ENCODE results near the gene ZPR1.

ZPR1 gene

DNA sequence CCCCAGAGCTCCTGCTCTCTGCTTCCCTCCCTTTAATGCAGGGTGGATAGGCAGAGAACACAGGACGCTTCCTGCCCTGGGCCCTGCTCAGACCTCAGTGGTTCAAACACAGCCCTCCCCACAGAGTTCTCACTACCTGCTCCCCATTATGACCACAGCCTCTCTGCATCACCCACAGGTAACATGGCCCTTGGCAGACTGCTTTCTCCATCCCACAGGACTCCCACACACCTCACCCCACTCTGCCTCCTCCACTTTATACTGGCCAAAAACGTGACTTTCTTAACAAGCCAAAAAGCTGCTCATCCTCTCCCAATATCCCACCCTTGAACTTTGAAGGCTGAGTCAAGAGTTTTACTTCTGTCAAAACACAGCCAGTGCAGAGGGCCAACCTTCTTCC is 48.8 kb downstream of the ZPR1 start:
- no peak for DNase-seq (ENCODE audit: low read depth, low spot score)
- ChIA-PET POLR2A (no interaction called here), CTCF (interaction anchor here (1.0 to 2.5 kb wide), 2 partner anchors 11 to 367 kb away, joined by 4 to 14 read pairs; no protein-coding TSS in a partner anchor)
- H3K4me3 ChIP-seq (ENCODE audit: low read depth, low read length): no peak overlapping the region
- TF ChIP-seq, protein P1, sequence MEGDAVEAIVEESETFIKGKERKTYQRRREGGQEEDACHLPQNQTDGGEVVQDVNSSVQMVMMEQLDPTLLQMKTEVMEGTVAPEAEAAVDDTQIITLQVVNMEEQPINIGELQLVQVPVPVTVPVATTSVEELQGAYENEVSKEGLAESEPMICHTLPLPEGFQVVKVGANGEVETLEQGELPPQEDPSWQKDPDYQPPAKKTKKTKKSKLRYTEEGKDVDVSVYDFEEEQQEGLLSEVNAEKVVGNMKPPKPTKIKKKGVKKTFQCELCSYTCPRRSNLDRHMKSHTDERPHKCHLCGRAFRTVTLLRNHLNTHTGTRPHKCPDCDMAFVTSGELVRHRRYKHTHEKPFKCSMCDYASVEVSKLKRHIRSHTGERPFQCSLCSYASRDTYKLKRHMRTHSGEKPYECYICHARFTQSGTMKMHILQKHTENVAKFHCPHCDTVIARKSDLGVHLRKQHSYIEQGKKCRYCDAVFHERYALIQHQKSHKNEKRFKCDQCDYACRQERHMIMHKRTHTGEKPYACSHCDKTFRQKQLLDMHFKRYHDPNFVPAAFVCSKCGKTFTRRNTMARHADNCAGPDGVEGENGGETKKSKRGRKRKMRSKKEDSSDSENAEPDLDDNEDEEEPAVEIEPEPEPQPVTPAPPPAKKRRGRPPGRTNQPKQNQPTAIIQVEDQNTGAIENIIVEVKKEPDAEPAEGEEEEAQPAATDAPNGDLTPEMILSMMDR (IDR thresholded peaks at IDR 0.05; ENCODE audit: insufficient read depth, low read length, missing control alignments): no peak

DNA sequence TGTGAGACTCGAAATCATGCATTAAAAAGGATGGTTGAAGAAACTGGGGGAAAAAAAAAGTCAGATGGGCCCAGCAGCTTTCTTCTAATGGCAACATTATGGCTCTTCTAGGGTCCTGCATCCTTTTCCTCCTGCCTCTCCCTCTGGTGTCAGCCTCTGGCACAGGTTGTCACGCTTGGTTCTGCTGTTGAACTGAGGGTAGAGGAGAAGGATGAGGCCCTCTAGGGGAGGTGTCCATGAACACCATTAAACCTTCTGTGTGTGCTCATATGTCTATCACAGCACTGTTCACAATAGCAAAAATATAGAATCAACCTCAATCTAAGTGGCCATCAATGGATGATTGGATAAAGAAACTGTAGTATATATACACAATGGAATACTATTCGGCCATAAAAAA is 51.1 kb downstream of the ZPR1 start:
- no peak overlapping the region for H3K4me3 ChIP-seq (ENCODE audit: low read depth, low read length)
- DNase-seq (ENCODE audit: low read depth, low spot score): no peak
- TF ChIP-seq, protein P1 (IDR thresholded peaks at IDR 0.05; ENCODE audit: insufficient read depth, low read length, missing control alignments): no peak
- ChIA-PET POLR2A (no interaction called here), CTCF (interaction anchor here (1.1 to 6.1 kb wide), 4 partner anchors 11 to 370 kb away, joined by 3 to 76 read pairs (median 5); partner anchors contain the start of gene APOA5)

DNA sequence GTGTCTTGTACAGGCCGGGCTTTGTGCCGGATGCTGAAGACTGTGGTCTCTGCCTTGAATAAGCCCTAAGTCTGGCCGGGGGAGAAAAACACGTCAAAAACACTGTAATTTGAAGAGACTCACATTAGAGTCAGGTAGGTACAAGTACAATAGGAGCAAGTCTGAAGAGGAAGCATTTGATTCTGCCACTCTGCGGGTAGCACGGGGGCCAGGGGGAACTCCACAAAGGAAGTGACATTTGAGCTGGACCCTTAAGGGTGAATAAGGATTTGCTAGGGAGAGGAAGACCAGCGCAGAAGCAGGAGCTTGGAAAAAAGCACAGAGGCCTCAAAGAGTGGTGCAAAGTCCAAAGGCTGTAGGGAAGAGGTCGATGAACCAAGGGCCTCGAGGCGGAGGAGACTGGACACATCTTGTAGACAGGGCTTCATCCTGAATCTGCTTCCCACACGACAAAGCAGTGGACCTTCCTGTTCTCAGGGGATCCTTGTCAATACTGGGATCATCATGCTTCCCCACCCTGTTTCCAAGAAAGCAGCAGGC is 53.8 kb downstream of the ZPR1 start:
- H3K4me3 ChIP-seq (ENCODE audit: low read depth, low read length): no peak overlapping the region
- ChIA-PET CTCF (interaction anchor here (1.0 to 6.1 kb wide), 16 partner anchors 8 to 496 kb away, joined by 3 to 91 read pairs (median 8); partner anchors contain the start of genes APOA5 and ZPR1), POLR2A (no interaction called here)
- DNase-seq (ENCODE audit: low read depth, low spot score): no peak
- TF ChIP-seq, protein P1 (IDR thresholded peaks at IDR 0.05; ENCODE audit: insufficient read depth, low read length, missing control alignments): no peak

DNA sequence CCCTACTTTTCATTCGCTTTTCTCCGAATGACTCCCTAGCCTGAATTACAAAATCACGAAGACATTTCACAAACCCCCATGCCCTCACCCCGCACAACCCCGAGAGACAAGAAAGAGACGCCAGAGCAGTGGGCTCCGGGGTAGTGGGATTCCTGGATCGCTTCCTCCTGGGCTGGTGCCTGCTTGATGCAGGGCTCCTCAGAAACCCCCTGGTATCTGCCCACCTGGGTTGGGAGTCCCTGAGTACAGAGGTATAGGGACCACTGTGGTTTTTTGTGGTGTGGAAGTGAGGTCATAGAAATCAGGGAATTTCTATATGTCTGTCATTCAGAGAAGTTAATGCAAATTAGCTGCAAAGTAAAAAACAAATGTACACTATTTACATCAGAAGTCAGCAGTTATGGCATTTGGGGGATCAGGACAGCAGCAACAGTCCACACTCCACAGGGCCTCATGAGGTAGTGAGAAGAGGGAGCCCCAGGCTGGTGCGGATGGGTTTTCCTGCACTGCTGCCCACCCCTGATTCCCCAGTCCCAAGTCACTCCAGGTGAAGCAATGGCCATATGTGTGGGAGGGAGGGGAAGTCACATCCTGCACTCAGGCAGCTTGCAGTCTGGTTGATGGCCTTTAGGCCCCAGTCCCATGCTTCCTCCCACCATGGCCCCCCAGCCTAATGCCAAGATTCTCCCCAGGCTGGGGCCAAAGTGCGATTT is 54.6 kb downstream of the ZPR1 start:
- ChIA-PET CTCF (interaction anchor here (1.0 to 6.1 kb wide), 24 partner anchors 9 to 493 kb away, joined by 3 to 91 read pairs (median 6); no protein-coding TSS in a partner anchor), POLR2A (no interaction called here)
- no peak for DNase-seq (ENCODE audit: low read depth, low spot score)
- TF ChIP-seq, protein P1 (IDR thresholded peaks at IDR 0.05; ENCODE audit: insufficient read depth, low read length, missing control alignments): no peak
- H3K4me3 ChIP-seq (ENCODE audit: low read depth, low read length): no peak overlapping the region

DNA sequence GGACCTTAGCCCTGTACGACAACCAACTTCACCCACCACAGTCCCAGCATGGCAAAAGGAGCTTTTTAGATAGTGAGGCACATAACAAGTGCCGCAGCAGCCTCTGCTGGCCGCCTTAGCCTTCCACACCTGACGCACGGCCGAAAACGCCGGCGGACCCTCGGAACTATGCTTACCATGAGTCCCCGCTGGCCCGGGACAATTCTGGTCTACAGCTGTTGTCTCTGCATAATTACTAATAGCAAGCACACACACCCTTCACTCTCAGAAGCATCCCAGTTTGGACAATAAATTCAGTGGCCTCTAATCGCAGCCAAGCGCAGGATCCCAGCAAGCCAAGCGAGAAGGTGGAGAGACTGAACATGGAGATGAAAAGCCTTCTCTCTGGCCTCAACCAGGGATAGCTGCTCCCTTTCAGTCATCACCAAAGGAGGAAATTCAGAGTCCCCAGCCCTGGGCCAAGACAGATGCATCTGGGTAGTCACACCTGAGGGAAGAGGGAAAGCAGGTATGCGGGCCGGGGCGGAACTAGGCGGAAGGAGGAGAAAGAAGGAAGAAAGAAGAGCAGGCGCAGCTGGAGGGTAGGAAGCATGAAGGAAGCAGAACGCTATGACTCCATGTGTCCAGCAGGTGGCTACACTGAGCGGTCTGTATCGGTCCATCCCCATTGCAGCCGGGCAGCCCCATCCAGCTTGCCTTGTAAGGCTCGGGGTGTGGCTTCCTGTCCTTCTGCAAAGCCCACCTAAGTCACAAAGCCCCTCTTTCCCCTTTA is 55.4 kb downstream of the ZPR1 start:
- TF ChIP-seq, protein P1 (IDR thresholded peaks at IDR 0.05; ENCODE audit: insufficient read depth, low read length, missing control alignments): peak; percentile 95
- no peak for DNase-seq (ENCODE audit: low read depth, low spot score)
- CTCF ChIA-PET: interaction anchor here (0.6 to 6.1 kb wide), 34 partner anchors 10 to 499 kb away, joined by 3 to 91 read pairs (median 4); partner anchors contain the start of genes PCSK7 and SIK3
- POLR2A ChIA-PET: no interaction called here
- H3K4me3 ChIP-seq (ENCODE audit: low read depth, low read length): no peak overlapping the region

DNA sequence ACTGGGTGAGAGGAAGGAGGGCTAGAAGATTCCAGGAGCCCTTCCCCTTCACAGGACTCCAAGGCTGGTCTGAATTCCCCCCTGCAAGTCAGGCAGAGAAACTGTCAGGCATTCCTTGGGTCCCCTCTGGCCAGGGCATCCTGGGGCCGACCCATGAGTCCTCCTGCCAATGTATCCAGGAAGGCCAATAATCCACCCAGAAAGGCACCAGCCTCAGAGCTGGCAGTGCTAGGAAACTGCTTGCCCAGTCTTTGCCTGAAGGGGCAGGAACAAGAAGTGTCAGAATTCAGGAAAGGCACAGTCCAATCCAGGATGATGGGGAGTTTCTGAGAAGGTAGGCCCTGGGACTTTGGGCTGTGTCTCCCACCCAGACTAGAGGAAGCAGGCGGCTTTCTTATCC is 56.0 kb downstream of the ZPR1 start:
- TF ChIP-seq, protein P1 (IDR thresholded peaks at IDR 0.05; ENCODE audit: insufficient read depth, low read length, missing control alignments): no peak
- no peak for DNase-seq (ENCODE audit: low read depth, low spot score)
- no peak overlapping the region for H3K4me3 ChIP-seq (ENCODE audit: low read depth, low read length)
- POLR2A ChIA-PET: no interaction called here
- CTCF ChIA-PET: interaction anchor here (0.6 to 6.1 kb wide), 25 partner anchors 9 to 500 kb away, joined by 3 to 91 read pairs (median 4); partner anchors contain the start of genes PCSK7 and SIK3
